GM19023 (cell line): Measurements from ENCODE around the gene CHRDL1.

Experiments
- ATAC-seq: cut with Tn5 transposase; IDR thresholded peaks from one replicate; pipeline ENCODE4 v1.9.1; 2021; ENCODE audit warnings: mild to moderate bottlenecking, moderate library complexity; ENCODE audit not compliant: unreplicated experiment

The CHRDL1 gene

GRCh38 chrX:110743679-110744340 lies 51.8 kb downstream of the CHRDL1 start:
- peak; percentile 60 for ATAC-seq

- ATAC-seq, result no peak
Observed at GRCh38 chrX:110741213-110741796, 54.3 kb downstream of the CHRDL1 start.

- ATAC-seq, result no peak
Observed at GRCh38 chrX:110734894-110735541, 60.6 kb downstream of the CHRDL1 start.

- ATAC-seq, result no peak
Observed at GRCh38 chrX:110734271-110734670, 61.3 kb downstream of the CHRDL1 start.

- no peak for ATAC-seq
Observed at GRCh38 chrX:110733166-110733565, 62.5 kb downstream of the CHRDL1 start.

- ATAC-seq, result no peak
Observed at GRCh38 chrX:110732266-110732665, 63.4 kb downstream of the CHRDL1 start.

- no peak for ATAC-seq
Observed at GRCh38 chrX:110723844-110724243, 71.8 kb downstream of the CHRDL1 start.

GRCh38 chrX:110722135-110722534 lies 73.5 kb downstream of the CHRDL1 start:
- no peak for ATAC-seq

- ATAC-seq, result no peak
Observed at GRCh38 chrX:110713666-110714065, 82.0 kb downstream of the CHRDL1 start.

- ATAC-seq, result no peak
Observed at GRCh38 chrX:110706446-110706845, 89.2 kb downstream of the CHRDL1 start.

- ATAC-seq, result no peak
Observed at GRCh38 chrX:110703641-110704040, 92.0 kb downstream of the CHRDL1 start.

- no peak for ATAC-seq
Observed at GRCh38 chrX:110699109-110699508, 96.5 kb downstream of the CHRDL1 start.

- peak; percentile 44 for ATAC-seq
Observed at GRCh38 chrX:110698696-110699095, 96.9 kb downstream of the CHRDL1 start.

- no peak for ATAC-seq
Observed at GRCh38 chrX:110692866-110693265, 102.8 kb downstream of the CHRDL1 start.

- ATAC-seq, result no peak
Observed at GRCh38 chrX:110691446-110691845, 104.2 kb downstream of the CHRDL1 start.

- ATAC-seq, result no peak
Observed at GRCh38 chrX:110684653-110685052, 111.0 kb downstream of the CHRDL1 start.

GRCh38 chrX:110683925-110684324 lies 111.7 kb downstream of the CHRDL1 start:
- ATAC-seq, result no peak

- ATAC-seq, result no peak
Observed at GRCh38 chrX:110678591-110678990, 117.0 kb downstream of the CHRDL1 start.

- no peak for ATAC-seq
Observed at GRCh38 chrX:110675886-110676285, 119.7 kb downstream of the CHRDL1 start.

- ATAC-seq, result peak; percentile 89
Observed at GRCh38 chrX:110671068-110671803, 124.4 kb downstream of the CHRDL1 start.

GRCh38 chrX:110669572-110669971 lies 126.0 kb downstream of the CHRDL1 start:
- ATAC-seq, result no peak

- ATAC-seq, result no peak
Observed at GRCh38 chrX:110667706-110668105, 127.9 kb downstream of the CHRDL1 start.
